ENCODE measurements around the gene ARHGDIB. TPM values are rescaled to one million over a fixed set of nuclear protein-coding genes. Genes with fewer than 3 reads are reported as not detected.

The ARHGDIB gene
- total and polyA plus RNA-seq, 10 of the 15 experiments (the other 5 are each of a cell fraction or from before 2014, with no cell fraction given) = 796 to 2,849 (median 1,346) TPM

- in situ Hi-C loops (cut with MboI) = loop anchor here (25.0 kb wide), 1 partner anchor 587 kb away; no protein-coding TSS in a partner anchor
- TF ChIP-seq PAX5 (IDR thresholded peaks at IDR 0.05; ENCODE audit: borderline replicate concordance, low read depth, low read length) (no peak), CHD1 (IDR thresholded peaks at IDR 0.05; ENCODE audit: low read depth, low read length) (no peak), ETV6 (conservative IDR thresholded peaks at IDR 0.05 in 1 of 2, IDR thresholded peaks at IDR 0.05 in 1 of 2; ENCODE audit: borderline replicate concordance in 1 of 2, low read depth in 1 of 2) (no peak), SMAD1 (IDR thresholded peaks at IDR 0.05; ENCODE audit: low read depth, partially characterized antibody) (no peak), KDM1A (IDR thresholded peaks at IDR 0.05; ENCODE audit: borderline replicate concordance) (no peak), CREB1 (IDR thresholded peaks at IDR 0.05; ENCODE audit: low read depth) (no peak), MYB (IDR thresholded peaks at IDR 0.05; ENCODE audit: borderline replicate concordance, low read depth, low read length) (no peak), NR2C2 (IDR thresholded peaks at IDR 0.05; ENCODE audit: borderline replicate concordance, control insufficient read depth, insufficient read length, low read depth) (no peak), SMAD5 (IDR thresholded peaks at IDR 0.05; ENCODE audit: low read depth) (no peak), RBBP5 (conservative IDR thresholded peaks at IDR 0.05) (no peak), STAT1 (conservative IDR thresholded peaks at IDR 0.05) (no peak), ZNF24 (IDR thresholded peaks at IDR 0.05) (no peak), ZSCAN29 (IDR thresholded peaks at IDR 0.05) (no peak), TCF7 (IDR thresholded peaks at IDR 0.05; ENCODE audit: borderline replicate concordance) (no peak), TCF12 (IDR thresholded peaks at IDR 0.05; ENCODE audit: low read depth, low read length) (no peak), TAF1 (IDR thresholded peaks at IDR 0.05; ENCODE audit: borderline replicate concordance, low read depth, low read length) (no peak)
- TF ChIP-seq, protein P1, sequence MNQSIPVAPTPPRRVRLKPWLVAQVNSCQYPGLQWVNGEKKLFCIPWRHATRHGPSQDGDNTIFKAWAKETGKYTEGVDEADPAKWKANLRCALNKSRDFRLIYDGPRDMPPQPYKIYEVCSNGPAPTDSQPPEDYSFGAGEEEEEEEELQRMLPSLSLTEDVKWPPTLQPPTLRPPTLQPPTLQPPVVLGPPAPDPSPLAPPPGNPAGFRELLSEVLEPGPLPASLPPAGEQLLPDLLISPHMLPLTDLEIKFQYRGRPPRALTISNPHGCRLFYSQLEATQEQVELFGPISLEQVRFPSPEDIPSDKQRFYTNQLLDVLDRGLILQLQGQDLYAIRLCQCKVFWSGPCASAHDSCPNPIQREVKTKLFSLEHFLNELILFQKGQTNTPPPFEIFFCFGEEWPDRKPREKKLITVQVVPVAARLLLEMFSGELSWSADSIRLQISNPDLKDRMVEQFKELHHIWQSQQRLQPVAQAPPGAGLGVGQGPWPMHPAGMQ (IDR thresholded peaks at IDR 0.05; ENCODE audit: borderline replicate concordance) = no peak
- TF ChIP-seq, protein P2, sequence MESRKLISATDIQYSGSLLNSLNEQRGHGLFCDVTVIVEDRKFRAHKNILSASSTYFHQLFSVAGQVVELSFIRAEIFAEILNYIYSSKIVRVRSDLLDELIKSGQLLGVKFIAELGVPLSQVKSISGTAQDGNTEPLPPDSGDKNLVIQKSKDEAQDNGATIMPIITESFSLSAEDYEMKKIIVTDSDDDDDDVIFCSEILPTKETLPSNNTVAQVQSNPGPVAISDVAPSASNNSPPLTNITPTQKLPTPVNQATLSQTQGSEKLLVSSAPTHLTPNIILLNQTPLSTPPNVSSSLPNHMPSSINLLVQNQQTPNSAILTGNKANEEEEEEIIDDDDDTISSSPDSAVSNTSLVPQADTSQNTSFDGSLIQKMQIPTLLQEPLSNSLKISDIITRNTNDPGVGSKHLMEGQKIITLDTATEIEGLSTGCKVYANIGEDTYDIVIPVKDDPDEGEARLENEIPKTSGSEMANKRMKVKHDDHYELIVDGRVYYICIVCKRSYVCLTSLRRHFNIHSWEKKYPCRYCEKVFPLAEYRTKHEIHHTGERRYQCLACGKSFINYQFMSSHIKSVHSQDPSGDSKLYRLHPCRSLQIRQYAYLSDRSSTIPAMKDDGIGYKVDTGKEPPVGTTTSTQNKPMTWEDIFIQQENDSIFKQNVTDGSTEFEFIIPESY (IDR thresholded peaks at IDR 0.05) = no peak
- intact Hi-C loops (cut with micrococcal nuclease; ENCODE audit: unreplicated experiment) = no loop called here
Observed at GRCh38 chr12:14974633-14975032, 13.2 kb upstream of the ARHGDIB start.

More at GRCh38 chr12:14974633-14975032, 13.2 kb upstream of the ARHGDIB start:
- Histone ChIP-seq H3K9ac (ENCODE audit: control insufficient read depth, insufficient read depth, low read length) (no peak overlapping the region), H3K4me2 (ENCODE audit: control insufficient read depth, insufficient read depth) (no peak overlapping the region), H4K20me1 (ENCODE audit: control insufficient read depth, insufficient read depth) (no peaks in the 10 kb centered on the region), H3K27me3 (replicated peaks in 1 of 2; ENCODE audit: control insufficient read depth in 2 of 2, insufficient read depth in 2 of 2, low read length in 1 of 2) (no peaks in the 10 kb centered on the region), H3K79me2 (ENCODE audit: control insufficient read depth, insufficient read depth, low read length) (no peaks in the 10 kb centered on the region), H3K27ac (ENCODE audit: control insufficient read depth, insufficient read depth) (no peak overlapping the region), H3K9me3 (replicated peaks; ENCODE audit: control insufficient read depth, insufficient read depth, low read length) (no peaks in the 10 kb centered on the region; the same call in 2 of the 3 replicates), H3K4me1 (ENCODE audit: control insufficient read depth, insufficient read depth, low read length) (no peaks in the 10 kb centered on the region), H2AFZ (ENCODE audit: control insufficient read depth, low read depth, low read length) (no peak overlapping the region), H3K4me3 (no peak overlapping the region), H3K36me3 (ENCODE audit: control insufficient read depth in 2 of 2, insufficient read depth in 2 of 2, low read length in 1 of 2) (no peaks in the 10 kb centered on the region)
- RAD21 ChIA-PET (ENCODE audit: unreplicated experiment) = no interaction called here
- FAIRE-seq (no peak), DNase-seq (ENCODE audit: low read depth, low spot score) (no peak), ATAC-seq (no peak)
- SMC1A ChIA-PET (ENCODE audit: uncharacterized antibody, unreplicated experiment) = interaction anchor here (0.8 to 1.2 kb wide), 3 partner anchors 13 to 130 kb away, joined by 3 to 4 read pairs (median 3); partner anchors contain the start of gene ARHGDIB
- BruUV-seq (replicated peaks) = no TSS peak
- POLR2A ChIA-PET = no interaction called here
- CTCF ChIA-PET = no interaction called here
- 31% methylated on average over 3 of the region's 3 CpGs for WGBS (ENCODE audit: insufficient coverage, insufficient replicate concordance, low lambda C conversion rate, missing lambda C conversion rate)

Data from GM12878 (cell line).